ENCODE results near the gene ACOT11. TPM values are rescaled to one million over a fixed set of nuclear protein-coding genes. Genes with fewer than 3 reads are reported as not detected.

ACOT11 gene
- total and polyA plus RNA-seq, 4 donors: 2.8 to 13.5 (median 7.9) TPM

GRCh38 chr1:54566438-54567141 is 18.6 kb downstream of the ACOT11 start:
- Histone ChIP-seq H3K9ac (ENCODE audit: insufficient read depth in 1 of 2, low read length in 2 of 2) (no peak overlapping the region), H3K4me1 (ENCODE audit: control insufficient read depth in 5 of 5, insufficient read depth in 5 of 5, low read length in 5 of 5) (peaks cover 0 to 9% (median under 1%) of the 10 kb centered on the region in 5 donors), H3K27ac (ENCODE audit: low read depth in 1 of 2, low read length in 1 of 2) (peak overlapping the region in 1 of 2 donors; percentile 77), H3K36me3 (ENCODE audit: control insufficient read depth in 4 of 4, insufficient read depth in 4 of 4, low read length in 4 of 4) (no peaks in the 10 kb centered on the region), H3K9me3 (ENCODE audit: control insufficient read depth in 4 of 4, insufficient read depth in 3 of 4, low read length in 3 of 4) (no peaks in the 10 kb centered on the region), H3K4me3 (no peak overlapping the region), H3K27me3 (ENCODE audit: control insufficient read depth in 3 of 3, insufficient read depth in 3 of 3, low read length in 2 of 3) (no peaks in the 10 kb centered on the region)
- DNase-seq (no peak), ATAC-seq (ENCODE audit: insufficient read depth, low FRiP score) (no peak)
- WGBS, 2 donors: 87 to 94% methylated on average over 5 of the region's 5 CpGs
- no peak for TF ChIP-seq CTCF (IDR thresholded peaks at IDR 0.05; ENCODE audit: control extremely low read depth, extremely low read depth)

DNA sequence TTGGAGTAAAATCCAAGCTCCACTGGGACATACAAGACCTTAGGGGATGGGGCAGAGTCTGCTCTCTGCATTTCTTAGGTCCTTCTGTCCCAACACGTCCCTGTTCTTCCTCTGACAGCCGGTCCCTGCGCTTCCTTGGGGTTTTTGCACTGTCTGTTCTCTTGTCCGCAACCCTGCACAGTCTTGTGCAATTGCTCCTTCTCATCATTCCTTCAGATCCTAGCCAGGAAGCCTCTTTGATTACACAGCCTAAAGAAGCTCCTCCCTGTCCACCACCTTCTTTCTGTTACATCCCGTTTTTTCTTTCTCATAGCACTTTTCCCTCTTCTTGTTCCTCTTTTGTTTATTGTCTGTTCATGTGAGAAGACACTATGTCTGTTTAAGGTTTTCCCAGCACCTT is 19.9 kb downstream of the ACOT11 start:
- DNase-seq (peak in 1 of 3 donors; percentile 32), ATAC-seq (ENCODE audit: insufficient read depth, low FRiP score) (no peak)
- no peaks in the 10 kb centered on the region for H3K36me3 ChIP-seq (ENCODE audit: control insufficient read depth in 4 of 4, insufficient read depth in 4 of 4, low read length in 4 of 4)
- H3K27me3 ChIP-seq (ENCODE audit: control insufficient read depth in 3 of 3, insufficient read depth in 3 of 3, low read length in 2 of 3): no peaks in the 10 kb centered on the region
- no peak for TF ChIP-seq CTCF (IDR thresholded peaks at IDR 0.05; ENCODE audit: control extremely low read depth, extremely low read depth)
- no peak overlapping the region for H3K9ac ChIP-seq (ENCODE audit: insufficient read depth in 1 of 2, low read length in 2 of 2)
- no peak overlapping the region for H3K4me3 ChIP-seq
- H3K4me1 ChIP-seq (ENCODE audit: control insufficient read depth in 5 of 5, insufficient read depth in 5 of 5, low read length in 5 of 5): peaks cover 0 to 19% (median 4%) of the 10 kb centered on the region in 5 donors
- H3K27ac ChIP-seq (ENCODE audit: low read depth in 1 of 2, low read length in 1 of 2): peak overlapping the region in 1 of 2 donors; percentile 77
- WGBS, 2 donors: 29 to 46% methylated on average over 5 of the region's 5 CpGs
- H3K9me3 ChIP-seq (ENCODE audit: control insufficient read depth in 4 of 4, insufficient read depth in 3 of 4, low read length in 3 of 4): no peaks in the 10 kb centered on the region

GRCh38 chr1:54569339-54569738 is 21.3 kb downstream of the ACOT11 start:
- Histone ChIP-seq H3K27ac (ENCODE audit: low read depth in 1 of 2, low read length in 1 of 2) (peak overlapping the region in 1 of 2 donors; percentile 77), H3K9ac (ENCODE audit: insufficient read depth in 1 of 2, low read length in 2 of 2) (no peak overlapping the region), H3K27me3 (ENCODE audit: control insufficient read depth in 3 of 3, insufficient read depth in 3 of 3, low read length in 2 of 3) (no peaks in the 10 kb centered on the region), H3K36me3 (ENCODE audit: control insufficient read depth in 4 of 4, insufficient read depth in 4 of 4, low read length in 4 of 4) (no peaks in the 10 kb centered on the region), H3K4me1 (ENCODE audit: control insufficient read depth in 5 of 5, insufficient read depth in 5 of 5, low read length in 5 of 5) (peaks cover 0 to 19% (median 4%) of the 10 kb centered on the region in 5 donors), H3K9me3 (ENCODE audit: control insufficient read depth in 4 of 4, insufficient read depth in 3 of 4, low read length in 3 of 4) (no peaks in the 10 kb centered on the region), H3K4me3 (no peak overlapping the region)
- DNase-seq (peak in 1 of 3 donors; percentile 40), ATAC-seq (ENCODE audit: insufficient read depth, low FRiP score) (no peak)
- no peak for TF ChIP-seq CTCF (IDR thresholded peaks at IDR 0.05; ENCODE audit: control extremely low read depth, extremely low read depth)
- WGBS, 2 donors: 77 to 79% methylated on average over 4 of the region's 4 CpGs
